AML-193 (cell line): Measurements from ENCODE around the gene RADIL.

ENCODE experiments used
- DNase-seq, 2 experiments: peaks; one replicate each; lab custom pipeline; 2025; lab: John Stamatoyannopoulos, UW

Gene RADIL

DNA sequence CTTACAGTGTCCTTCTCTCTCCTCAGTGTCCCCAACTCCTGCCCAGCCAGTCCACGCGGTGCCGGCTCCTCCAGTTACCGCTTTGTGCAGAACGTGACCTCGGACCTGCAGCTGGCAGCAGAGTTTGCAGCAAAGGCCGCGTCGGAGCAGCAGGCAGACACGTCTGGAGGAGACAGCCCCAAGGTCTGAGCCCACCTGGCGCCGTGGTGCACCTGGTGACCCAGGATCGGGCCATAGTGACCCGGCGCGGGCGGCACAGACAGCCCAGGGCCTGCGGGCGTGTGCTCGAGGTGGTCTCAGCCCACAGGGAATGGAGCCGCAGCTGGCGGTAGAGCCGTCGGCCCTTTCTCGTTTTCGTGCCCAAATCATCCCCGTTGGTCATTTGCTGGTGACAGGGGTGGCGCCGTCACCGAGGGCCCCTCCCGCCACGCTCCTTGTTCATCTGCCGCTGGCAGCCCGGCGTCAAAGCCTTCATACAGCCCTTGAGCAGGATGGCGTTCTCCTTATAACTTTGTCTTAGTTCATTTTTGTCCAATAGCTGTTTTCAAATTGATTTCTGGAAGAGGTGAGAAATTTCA lies 129.0 kb downstream of the RADIL start:
- DNase-seq: no peak

DNA sequence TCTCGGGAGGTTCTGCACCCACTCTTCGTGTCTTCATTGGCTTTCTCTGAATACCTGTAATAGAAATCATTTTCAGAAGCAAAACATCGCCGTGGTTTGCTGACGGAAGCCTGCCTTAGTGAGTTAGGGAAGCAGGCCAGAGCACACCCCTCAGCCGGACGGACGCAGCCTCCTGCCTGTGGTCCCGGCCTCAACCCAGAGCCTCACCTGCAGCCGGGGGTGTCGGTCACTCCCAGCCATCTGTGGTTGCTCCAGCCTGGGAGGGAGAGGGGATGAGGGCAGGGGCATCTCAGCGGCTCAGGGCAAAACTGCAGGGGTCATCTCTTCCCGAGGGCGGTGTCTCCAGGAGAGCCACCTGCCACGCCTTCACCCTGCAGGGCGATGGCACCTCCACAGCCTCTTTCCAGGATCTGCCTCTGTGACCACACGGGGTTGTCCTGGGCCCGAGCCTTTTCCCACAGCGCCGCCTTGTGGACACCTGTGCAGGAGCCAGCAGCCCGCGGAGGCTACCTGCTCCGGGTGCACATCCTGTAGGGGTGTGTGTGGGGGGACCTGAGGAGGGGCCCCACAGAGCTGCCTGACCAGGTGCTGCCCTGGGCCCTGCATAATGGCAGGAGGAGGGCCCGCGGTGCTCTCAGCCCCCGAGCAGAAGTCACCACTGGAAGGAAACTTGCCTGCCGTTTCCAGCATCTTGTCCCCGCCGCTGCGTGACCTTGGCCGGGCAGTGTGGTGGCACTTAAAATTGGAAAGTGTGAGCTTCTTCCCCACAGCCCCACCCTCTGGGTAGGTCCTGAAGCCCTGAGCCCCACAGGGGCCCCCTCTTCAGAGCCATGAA lies 129.7 kb downstream of the RADIL start:
- peak; percentile 4 to 24 for DNase-seq

DNA sequence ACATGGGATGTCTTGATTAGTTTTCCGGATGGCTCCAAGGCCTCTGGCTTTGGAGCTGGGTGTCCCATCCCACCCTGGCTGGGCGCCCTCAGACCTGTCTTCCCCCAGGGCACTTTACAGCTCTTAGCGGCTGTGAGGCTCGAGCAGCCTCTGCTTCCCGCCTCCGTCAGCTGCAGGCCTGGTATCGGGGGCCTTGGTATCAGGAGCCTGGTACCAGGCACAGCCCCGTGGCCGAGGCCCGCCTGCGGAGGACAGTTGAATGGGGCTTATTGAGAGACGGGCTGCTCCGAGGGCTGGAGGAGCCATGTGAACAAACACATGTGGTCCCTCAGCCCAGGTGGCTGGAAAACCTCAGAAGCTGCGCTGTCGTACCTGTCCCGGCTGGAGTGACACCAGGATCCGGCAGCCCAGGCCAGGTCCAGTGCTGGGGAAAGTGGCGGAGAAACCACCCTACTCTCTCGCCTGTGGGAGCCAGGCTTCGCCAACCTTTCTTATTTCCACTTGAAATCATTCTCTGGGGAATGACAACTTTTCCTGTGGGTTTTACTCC lies 132.0 kb downstream of the RADIL start:
- DNase-seq: no peak

GRCh38 chr7:4749798-4750197 lies 133.7 kb downstream of the RADIL start:
- DNase-seq: no peak

DNA sequence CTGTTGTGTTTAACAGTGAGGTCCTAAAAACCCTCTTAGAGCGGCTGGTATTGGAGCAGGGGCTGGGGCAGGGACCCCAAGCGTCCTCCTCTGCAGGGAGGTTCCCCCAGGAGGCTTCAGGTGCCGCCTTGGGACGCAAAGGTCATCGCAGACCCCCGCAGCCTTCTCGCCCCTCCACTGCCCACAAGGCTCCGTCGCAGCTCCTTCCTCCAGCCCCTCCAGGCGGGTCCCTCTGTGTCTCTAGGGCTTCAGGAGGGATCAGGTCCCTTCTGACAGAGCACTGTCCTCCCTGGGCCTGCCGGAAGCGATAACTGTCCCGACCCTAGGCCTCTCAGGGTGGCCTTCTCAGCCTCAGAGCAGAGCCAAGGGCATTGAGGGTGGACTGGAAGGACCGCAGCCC lies 134.2 kb downstream of the RADIL start:
- no peak for DNase-seq
